GM12874 (cell line): ENCODE data around the gene RAD23B.

Experiments used
- CTCF ChIP-seq: IDR thresholded peaks from 2 replicates; pipeline ENCODE4 v1.5.1; 2011; ENCODE audit warnings: low read depth, mild to moderate bottlenecking, control low read depth, low read length, moderate library complexity; ENCODE audit not compliant: insufficient read depth

Gene RAD23B

GRCh38 chr9:107260437-107261081 is 22.5 kb upstream of the RAD23B start:
- no peak for TF ChIP-seq CTCF

GRCh38 chr9:107261106-107261505 is 22.0 kb upstream of the RAD23B start:
- no peak for TF ChIP-seq CTCF

GRCh38 chr9:107263289-107263688 is 19.8 kb upstream of the RAD23B start:
- TF ChIP-seq CTCF, result no peak

GRCh38 chr9:107266624-107267368 is 16.3 kb upstream of the RAD23B start:
- TF ChIP-seq CTCF, result no peak

- no peak for TF ChIP-seq CTCF
These were observed 14.5 kb upstream of the RAD23B start for GRCh38 chr9:107268560-107268959.

GRCh38 chr9:107269254-107269653 is 13.8 kb upstream of the RAD23B start:
- no peak for TF ChIP-seq CTCF

- no peak for TF ChIP-seq CTCF
These were observed 13.4 kb upstream of the RAD23B start for GRCh38 chr9:107269681-107270080.
